A673 (cell line): Measurements from ENCODE around the gene FAM184B. TPM values are rescaled to one million over a fixed set of nuclear protein-coding genes. Genes with fewer than 3 reads are reported as not detected.
"Not testable (repeated sequence)": the region's sequence is repeated elsewhere in the genome, so short reads cannot be mapped to it uniquely, and the experiment has no call there.

Source experiments
- BruUV-seq: library from RNA; stranded (reverse); fragments of 400-500 nt; replicated peaks from 2 replicates; lab custom pipeline; 2021; lab: Mats Ljungman, UMichigan
- CTCF ChIA-PET: fragments of 300-600 bp; sonication (Branson Sonifier 250); formaldehyde crosslinking; loops from one replicate; lab custom pipeline; 2022; ENCODE audit warnings: antibody characterized with exemption; lab: Charles Lee
- POLR2A ChIA-PET: fragments of 300-600 bp; sonication (Branson Sonifier 250); formaldehyde crosslinking; loops from one replicate; lab custom pipeline; 2022; ENCODE audit warnings: antibody characterized with exemption; ENCODE audit not compliant: low non-redundant PET; lab: Charles Lee
- DNase-seq: peaks from one replicate; pipeline ENCODE4 v3.0.0-alpha.2; 2015; ENCODE audit warnings: low spot score
- H3K27ac ChIP-seq: fragments of 200-600 bp; sonication (generic); 2 replicates; pipeline ENCODE4 v1.5.1; 2016; ENCODE audit warnings: mixed run types, low read depth, mild to moderate bottlenecking, mixed read lengths, antibody characterized with exemption, low read length; ENCODE audit not compliant: poor library complexity, severe bottlenecking
- H3K27me3 ChIP-seq: fragments of 200-600 bp; sonication (generic); replicated peaks from 2 replicates; pipeline ENCODE4 v1.6.1; 2017; ENCODE audit warnings: mixed run types, low read depth, mild to moderate bottlenecking, mixed read lengths, antibody characterized with exemption, low read length; ENCODE audit not compliant: insufficient read depth, poor library complexity
- H3K36me3 ChIP-seq: fragments of 200-600 bp; sonication (generic); 2 replicates; pipeline ENCODE4 v1.6.1; 2016; ENCODE audit warnings: mixed run types, mild to moderate bottlenecking, mixed read lengths, antibody characterized with exemption, low read length; ENCODE audit not compliant: insufficient read depth, poor library complexity, severe bottlenecking
- H3K4me1 ChIP-seq: fragments of 200-600 bp; sonication (generic); 2 replicates; pipeline ENCODE4 v1.6.1; 2017; ENCODE audit warnings: mixed run types, mild to moderate bottlenecking, mixed read lengths, antibody characterized with exemption, low read length; ENCODE audit not compliant: insufficient read depth, poor library complexity, severe bottlenecking
- H3K4me3 ChIP-seq: fragments of 200-600 bp; sonication (generic); 2 replicates; pipeline ENCODE4 v1.5.1; 2016; ENCODE audit warnings: low read depth, mixed run types, mild to moderate bottlenecking, mixed read lengths, low read length; ENCODE audit not compliant: poor library complexity, severe bottlenecking
- H3K9me3 ChIP-seq: fragments of 200-600 bp; sonication (generic); 2 replicates; pipeline ENCODE4 v1.6.1; 2016; ENCODE audit warnings: mixed run types, low read depth, mild to moderate bottlenecking, mixed read lengths, antibody characterized with exemption, low read length; ENCODE audit not compliant: poor library complexity, severe bottlenecking
- EZH2 ChIP-seq: fragments of 200-600 bp; sonication (generic); IDR thresholded peaks from 2 replicates; pipeline ENCODE4 v1.6.1; 2017; ENCODE audit warnings: borderline replicate concordance, low read depth, mild to moderate bottlenecking, mixed read lengths, antibody characterized with exemption, low read length; ENCODE audit not compliant: poor library complexity, severe bottlenecking
- intact Hi-C: fragments of 100-400 bp; cut with micrococcal nuclease; formaldehyde crosslinking; loops from one replicate; pipeline ENCODE4 v1.10.0; 2022; ENCODE audit not compliant: unreplicated experiment
- total RNA-seq: library from RNA; stranded (reverse); gene quantifications from 2 replicates; pipeline ENCODE4 v1.2.3, GENCODE V29; 2021
- TF ChIP-seq, protein P1 (sequence below): fragments of 300-800, 200-600 bp; sonication (generic); conservative IDR thresholded peaks from 2 replicates; pipeline ENCODE4 v1.5.1; 2017; ENCODE audit warnings: low read depth, mild to moderate bottlenecking, antibody characterized with exemption, low read length, moderate library complexity, mixed read lengths

Gene FAM184B
- total RNA-seq, 1 experiment from 2014 or later = 0.26 TPM

- no peak overlapping the region for H3K4me3 ChIP-seq
- no peaks in the 10 kb centered on the region for H3K36me3 ChIP-seq
- BruUV-seq = no TSS peak
- ChIA-PET CTCF (no interaction called here), POLR2A (no interaction called here)
- no peak for DNase-seq
- intact Hi-C loops = no loop called here
- H3K9me3 ChIP-seq = no peaks in the 10 kb centered on the region
- no peak for TF ChIP-seq EZH2
- TF ChIP-seq, protein P1, sequence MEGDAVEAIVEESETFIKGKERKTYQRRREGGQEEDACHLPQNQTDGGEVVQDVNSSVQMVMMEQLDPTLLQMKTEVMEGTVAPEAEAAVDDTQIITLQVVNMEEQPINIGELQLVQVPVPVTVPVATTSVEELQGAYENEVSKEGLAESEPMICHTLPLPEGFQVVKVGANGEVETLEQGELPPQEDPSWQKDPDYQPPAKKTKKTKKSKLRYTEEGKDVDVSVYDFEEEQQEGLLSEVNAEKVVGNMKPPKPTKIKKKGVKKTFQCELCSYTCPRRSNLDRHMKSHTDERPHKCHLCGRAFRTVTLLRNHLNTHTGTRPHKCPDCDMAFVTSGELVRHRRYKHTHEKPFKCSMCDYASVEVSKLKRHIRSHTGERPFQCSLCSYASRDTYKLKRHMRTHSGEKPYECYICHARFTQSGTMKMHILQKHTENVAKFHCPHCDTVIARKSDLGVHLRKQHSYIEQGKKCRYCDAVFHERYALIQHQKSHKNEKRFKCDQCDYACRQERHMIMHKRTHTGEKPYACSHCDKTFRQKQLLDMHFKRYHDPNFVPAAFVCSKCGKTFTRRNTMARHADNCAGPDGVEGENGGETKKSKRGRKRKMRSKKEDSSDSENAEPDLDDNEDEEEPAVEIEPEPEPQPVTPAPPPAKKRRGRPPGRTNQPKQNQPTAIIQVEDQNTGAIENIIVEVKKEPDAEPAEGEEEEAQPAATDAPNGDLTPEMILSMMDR = no peak
- no peaks in the 10 kb centered on the region for H3K4me1 ChIP-seq
- H3K27me3 ChIP-seq = no peaks in the 10 kb centered on the region
- H3K27ac ChIP-seq = no peak overlapping the region
Measured at GRCh38 chr4:17690135-17690534, 91.3 kb downstream of the FAM184B start.

GRCh38 chr4:17688011-17688441 lies 93.4 kb downstream of the FAM184B start:
- Histone ChIP-seq H3K27me3 (no peaks in the 10 kb centered on the region), H3K36me3 (no peaks in the 10 kb centered on the region), H3K4me1 (no peaks in the 10 kb centered on the region), H3K27ac (no peak overlapping the region), H3K4me3 (no peak overlapping the region), H3K9me3 (no peaks in the 10 kb centered on the region)
- POLR2A ChIA-PET = no interaction called here
- DNase-seq = no peak
- intact Hi-C loops = no loop called here
- no TSS peak for BruUV-seq
- TF ChIP-seq, protein P1 = no peak
- TF ChIP-seq EZH2 = no peak
- CTCF ChIA-PET = no interaction called here

GRCh38 chr4:17687237-17687857 lies 94.1 kb downstream of the FAM184B start:
- Histone ChIP-seq H3K4me1 (no peaks in the 10 kb centered on the region), H3K27ac (no peak overlapping the region), H3K36me3 (no peaks in the 10 kb centered on the region), H3K9me3 (no peaks in the 10 kb centered on the region), H3K4me3 (no peak overlapping the region), H3K27me3 (no peaks in the 10 kb centered on the region)
- CTCF ChIA-PET = no interaction called here
- BruUV-seq = no TSS peak
- TF ChIP-seq, protein P1 = no peak
- no peak for TF ChIP-seq EZH2
- POLR2A ChIA-PET = no interaction called here
- no peak for DNase-seq
- intact Hi-C loops = no loop called here

DNA sequence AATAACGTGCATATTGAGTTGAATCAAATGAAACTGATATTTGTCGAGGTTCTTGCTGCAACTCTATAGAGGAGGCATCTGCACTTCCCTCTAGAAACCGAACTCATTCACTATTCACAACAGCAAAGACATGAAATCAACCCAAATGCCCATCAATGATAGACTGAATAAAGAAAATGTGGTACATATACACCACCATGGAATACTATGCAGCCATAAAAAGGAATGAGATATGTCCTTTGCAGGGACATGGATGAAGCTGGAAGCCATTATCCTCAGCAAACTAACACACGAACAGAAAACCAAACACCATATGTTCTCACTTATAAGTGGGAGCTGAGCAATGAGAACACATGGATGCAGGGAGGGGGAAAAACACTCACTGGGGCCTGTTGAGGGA lies 96.8 kb downstream of the FAM184B start:
- intact Hi-C loops, DNase-seq: not testable (repeated sequence)

More for the DNA sequence above, 96.8 kb downstream of the FAM184B start:
- H3K27ac ChIP-seq, H3K4me3 ChIP-seq, H3K36me3 ChIP-seq, BruUV-seq, H3K4me1 ChIP-seq, POLR2A ChIA-PET, H3K27me3 ChIP-seq, CTCF ChIA-PET, H3K9me3 ChIP-seq: not testable (repeated sequence)
